ENCODE results near the gene KCNJ1. TPM values are rescaled to one million over a fixed set of nuclear protein-coding genes. Genes with fewer than 3 reads are reported as not detected.

The KCNJ1 gene
- total and polyA plus RNA-seq, 9 of the 15 experiments (the other 6 are each of a cell fraction or from before 2014, with no cell fraction given) = not detected

- Histone ChIP-seq H3K36me3 (ENCODE audit: control insufficient read depth, insufficient read depth, low read length) (no peaks in the 10 kb centered on the region), H3K9me1 (ENCODE audit: control insufficient read depth, insufficient read depth, low read length) (no peaks in the 10 kb centered on the region), H3K4me2 (ENCODE audit: insufficient read depth, low read length) (no peak overlapping the region), H3K79me2 (ENCODE audit: control insufficient read depth, insufficient read depth, low read length) (no peaks in the 10 kb centered on the region), H3K27ac (ENCODE audit: extremely low read depth, low read depth, low read length) (no peak overlapping the region), H3K4me1 (replicated peaks in 1 of 2; ENCODE audit: control insufficient read depth in 2 of 2, insufficient read depth in 2 of 2, low read length in 2 of 2) (no peaks in the 10 kb centered on the region), H3K9me3 (replicated peaks; ENCODE audit: control insufficient read depth, insufficient read depth, low read depth, low read length) (no peaks in the 10 kb centered on the region), H2AFZ (ENCODE audit: low read depth, low read length) (no peak overlapping the region), H4K20me1 (replicated peaks; ENCODE audit: control insufficient read depth, insufficient read depth, low read length) (no peaks in the 10 kb centered on the region), H3K9ac (ENCODE audit: insufficient read depth in 1 of 2, low read depth in 2 of 2, low read length in 2 of 2) (no peak overlapping the region), H3K27me3 (ENCODE audit: control insufficient read depth in 2 of 2, insufficient read depth in 2 of 2, low read length in 2 of 2) (no peaks in the 10 kb centered on the region; a peak in 1 of 5 replicates), H3K4me3 (no peak overlapping the region)
- ChIA-PET CTCF (ENCODE audit: low intra/inter-chr PET ratio) (no interaction called here), POLR2A (no interaction called here)
- in situ Hi-C loops (cut with MboI) (loop anchor here (5.0 to 25.0 kb wide), 2 partner anchors 79 to 434 kb away; no protein-coding TSS in a partner anchor), intact Hi-C loops (cut with micrococcal nuclease) (no loop called here)
- ATAC-seq = no peak
- 0% methylated on average over 2 of the region's 2 CpGs for WGBS (ENCODE audit: insufficient coverage, low coverage, missing lambda C conversion rate)
- DNase-seq (ENCODE audit: extremely low read depth in 1 of 4, low spot score in 3 of 4) = no peak
- TF ChIP-seq RCOR1 (IDR thresholded peaks at IDR 0.05; ENCODE audit: borderline replicate concordance in 1 of 2, low read depth in 2 of 2, low read length in 2 of 2) (no peak), AFF4 (CRISPR knock-in tag; IDR thresholded peaks at IDR 0.05) (no peak), IRF9 (tag; IDR thresholded peaks at IDR 0.05) (no peak), TAF7 (tag; IDR thresholded peaks at IDR 0.05) (no peak), CBX5 (IDR thresholded peaks at IDR 0.05; ENCODE audit: borderline replicate concordance, low read depth) (no peak), ZC3H8 (IDR thresholded peaks at IDR 0.05) (no peak), RBM34 (IDR thresholded peaks at IDR 0.05; ENCODE audit: borderline replicate concordance, insufficient read depth, low read length) (no peak), ZNF274 (IDR thresholded peaks at IDR 0.05; ENCODE audit: borderline replicate concordance, low read depth, low read length) (no peak), ZNF23 (CRISPR knock-in tag; IDR thresholded peaks at IDR 0.05) (no peak), PML (IDR thresholded peaks at IDR 0.05; ENCODE audit: low read length) (no peak), CREB5 (CRISPR knock-in tag; IDR thresholded peaks at IDR 0.05) (no peak), FOXP4 (CRISPR knock-in tag; IDR thresholded peaks at IDR 0.05; ENCODE audit: borderline replicate concordance) (no peak), TCF7L2 (IDR thresholded peaks at IDR 0.05; ENCODE audit: low read depth, low read length) (no peak)
- no peak for FAIRE-seq
- no TSS peak for BruUV-seq (replicated peaks)
These were observed 11.4 kb upstream of the KCNJ1 start for GRCh38 chr11:128878455-128878854.
